Liver (tissue), 9 donors: ENCODE results near the gene ZIM2. TPM values are rescaled to one million over a fixed set of nuclear protein-coding genes. Genes with fewer than 3 reads are reported as not detected.

Source experiments
- DNase-seq: peaks from one replicate; pipeline ENCODE4 v3.0.0-alpha.2; 2017; ENCODE audit warnings: low spot score
- H3K27ac ChIP-seq, 2 donors: one replicate each; pipeline ENCODE4 v1.7.0; 2013; ENCODE audit warnings: inconsistent platforms in 2 of 2, low read length in 2 of 2, control low read depth in 1 of 2, low read depth in 1 of 2, mild to moderate bottlenecking in 1 of 2
- H3K27me3 ChIP-seq, 4 donors: one replicate each; pipeline versions ENCODE4 v1.6.1 to v1.7.0; 2013; ENCODE audit warnings: low read length in 3 of 4, inconsistent platforms in 1 of 4, mild to moderate bottlenecking in 1 of 4, moderate library complexity in 1 of 4; ENCODE audit not compliant: control insufficient read depth in 4 of 4, insufficient read depth in 4 of 4
- H3K36me3 ChIP-seq, 4 donors: one replicate each; pipeline versions ENCODE4 v1.6.1 to v1.7.0; 2013; ENCODE audit warnings: low read length in 3 of 4, mild to moderate bottlenecking in 3 of 4, low read depth in 1 of 4, moderate library complexity in 1 of 4; ENCODE audit not compliant: control insufficient read depth in 4 of 4, insufficient read depth in 3 of 4
- H3K4me1 ChIP-seq, 4 donors: one replicate each; pipeline versions ENCODE4 v1.6.1 to v1.7.0; 2013; ENCODE audit warnings: low read length in 3 of 4, mild to moderate bottlenecking in 3 of 4, moderate library complexity in 1 of 4; ENCODE audit not compliant: control insufficient read depth in 4 of 4, insufficient read depth in 4 of 4
- H3K4me3 ChIP-seq, 3 donors: one replicate each; pipeline versions ENCODE4 v1.6.1 to v1.7.0; 2013; ENCODE audit warnings: low read length in 3 of 3, control low read depth in 1 of 3, low read depth in 1 of 3, mild to moderate bottlenecking in 1 of 3
- H3K9ac ChIP-seq, 2 donors: one replicate each; pipeline ENCODE4 v1.7.0; 2013; ENCODE audit warnings: low read length in 2 of 2, mild to moderate bottlenecking in 2 of 2, moderate library complexity in 2 of 2, control low read depth in 1 of 2, low read depth in 1 of 2
- H3K9me3 ChIP-seq, 4 donors: one replicate each; pipeline versions ENCODE4 v1.6.1 to v1.7.0; 2013; ENCODE audit warnings: low read length in 3 of 4; ENCODE audit not compliant: control insufficient read depth in 4 of 4
- CTCF ChIP-seq: fragments of 150-350 bp; IDR thresholded peaks from 2 replicates; pipeline ENCODE4 v1.5.1; 2017; ENCODE audit warnings: improper control_type of control experiment, low read depth, low read length; ENCODE audit not compliant: missing input control
- EGR1 ChIP-seq, 2 donors: IDR thresholded peaks; 2 replicates each; pipeline ENCODE4 v1.6.1; 2016 to 2018; ENCODE audit warnings: antibody characterized with exemption in 2 of 2, low read depth in 2 of 2
- FOXA1 ChIP-seq: IDR thresholded peaks from 2 replicates; pipeline ENCODE4 v1.6.1; 2016; ENCODE audit warnings: antibody characterized with exemption
- FOXA2 ChIP-seq: IDR thresholded peaks from 2 replicates; pipeline ENCODE4 v1.6.1; 2016; ENCODE audit warnings: antibody characterized with exemption
- GABPA ChIP-seq, 2 donors: IDR thresholded peaks in 1 of 2; conservative IDR thresholded peaks in 1 of 2; 2 replicates each; pipeline ENCODE4 v1.6.1; 2016; ENCODE audit warnings: antibody characterized with exemption in 2 of 2, mild to moderate bottlenecking in 1 of 2, moderate library complexity in 1 of 2
- HNF4A ChIP-seq, 2 donors: conservative IDR thresholded peaks; 2 replicates each; pipeline ENCODE4 v1.6.1; 2016; ENCODE audit warnings: antibody characterized with exemption in 2 of 2, mild to moderate bottlenecking in 2 of 2
- HNF4G ChIP-seq: IDR thresholded peaks from 2 replicates; pipeline ENCODE4 v1.6.1; 2016; ENCODE audit warnings: antibody characterized with exemption
- JUND ChIP-seq, 2 donors: IDR thresholded peaks; 2 replicates each; pipeline ENCODE4 v1.6.1; 2016; ENCODE audit warnings: antibody characterized with exemption in 2 of 2
- MAX ChIP-seq: IDR thresholded peaks from 2 replicates; pipeline ENCODE4 v1.6.1; 2016; ENCODE audit warnings: antibody characterized with exemption
- NR2F2 ChIP-seq: IDR thresholded peaks from 2 replicates; pipeline ENCODE4 v1.6.1; 2016; ENCODE audit warnings: antibody characterized with exemption
- RAD21 ChIP-seq, 2 donors: IDR thresholded peaks; 2 replicates each; pipeline ENCODE4 v1.6.1; 2016; ENCODE audit warnings: antibody characterized with exemption in 2 of 2, mild to moderate bottlenecking in 2 of 2
- REST ChIP-seq: IDR thresholded peaks from 2 replicates; pipeline ENCODE4 v1.6.1; 2016; ENCODE audit warnings: antibody characterized with exemption, mild to moderate bottlenecking
- RXRA ChIP-seq, 2 donors: IDR thresholded peaks; 2 replicates each; pipeline ENCODE4 v1.6.1; 2017 to 2018; ENCODE audit warnings: antibody characterized with exemption in 2 of 2, mild to moderate bottlenecking in 1 of 2
- SP1 ChIP-seq: IDR thresholded peaks from 2 replicates; pipeline ENCODE4 v1.6.1; 2018; ENCODE audit warnings: antibody characterized with exemption, mild to moderate bottlenecking
- TAF1 ChIP-seq: conservative IDR thresholded peaks from 2 replicates; pipeline ENCODE4 v1.6.1; 2016; ENCODE audit warnings: antibody characterized with exemption, mild to moderate bottlenecking
- YY1 ChIP-seq: IDR thresholded peaks from 2 replicates; pipeline ENCODE4 v1.6.1; 2016; ENCODE audit warnings: antibody characterized with exemption, mild to moderate bottlenecking
- polyA plus RNA-seq, 2 donors: library from polyadenylated mRNA; stranded (reverse) in 1 of 2; unstranded in 1 of 2; fragments of 200-250 nt in 1 of 2; fragments of >200 nt in 1 of 2; fragmentation: Nextera tagmentation in 1 of 2; extraction: Ambion mirVana in 1 of 2; gene quantifications; one replicate each; pipeline versions ENCODE4 v1.2.1 to v1.2.3, GENCODE V29; 2013 to 2015
- total RNA-seq, 2 donors: library from RNA; depleted of rRNA; stranded (reverse); fragments of >200 nt; gene quantifications; one replicate each; pipeline ENCODE4 v1.2.3, GENCODE V29; 2014
- TF ChIP-seq, protein P1 (sequence below): IDR thresholded peaks from 2 replicates; pipeline ENCODE4 v1.6.1; 2016; ENCODE audit warnings: antibody characterized with exemption
- TF ChIP-seq, protein P2 (sequence below): IDR thresholded peaks from 2 replicates; pipeline ENCODE4 v1.6.1; 2016; ENCODE audit warnings: antibody characterized with exemption
- donor health status: healthy.
- donor health status: healthy.
- donor health status: healthy.
- donor health status: healthy.
- donor health status: healthy.

The ZIM2 gene
- total and polyA plus RNA-seq, 4 donors = 0.03 to 3.2 (median 0.33) TPM; not detected in 1

GRCh38 chr19:56835401-56835800, 5.1 kb downstream of the ZIM2 start:
- no peak for DNase-seq
- Histone ChIP-seq H3K4me1 (peaks cover 0 to 18% (median 4%) of the 10 kb centered on the region in 4 donors), H3K27ac (no peak overlapping the region), H3K9me3 (peaks cover 0 to 6% (median under 1%) of the 10 kb centered on the region in 4 donors), H3K27me3 (no peaks in the 10 kb centered on the region), H3K4me3 (no peak overlapping the region), H3K36me3 (peaks cover 0 to 2% (median 0%) of the 10 kb centered on the region in 4 donors), H3K9ac (no peak overlapping the region)
- no peak for TF ChIP-seq FOXA2
- TF ChIP-seq FOXA1 = no peak
- no peak for TF ChIP-seq REST
- no peak for TF ChIP-seq GABPA (IDR thresholded peaks at IDR 0.05 in 1 of 2, conservative IDR thresholded peaks at IDR 0.05 in 1 of 2)
- TF ChIP-seq HNF4G = no peak
- no peak for TF ChIP-seq MAX
- TF ChIP-seq TAF1 = no peak
- no peak for TF ChIP-seq RAD21 (IDR thresholded peaks at IDR 0.05)
- TF ChIP-seq HNF4A (conservative IDR thresholded peaks at IDR 0.05) = no peak
- no peak for TF ChIP-seq YY1
- no peak for TF ChIP-seq JUND (IDR thresholded peaks at IDR 0.05)
- TF ChIP-seq, protein P1, sequence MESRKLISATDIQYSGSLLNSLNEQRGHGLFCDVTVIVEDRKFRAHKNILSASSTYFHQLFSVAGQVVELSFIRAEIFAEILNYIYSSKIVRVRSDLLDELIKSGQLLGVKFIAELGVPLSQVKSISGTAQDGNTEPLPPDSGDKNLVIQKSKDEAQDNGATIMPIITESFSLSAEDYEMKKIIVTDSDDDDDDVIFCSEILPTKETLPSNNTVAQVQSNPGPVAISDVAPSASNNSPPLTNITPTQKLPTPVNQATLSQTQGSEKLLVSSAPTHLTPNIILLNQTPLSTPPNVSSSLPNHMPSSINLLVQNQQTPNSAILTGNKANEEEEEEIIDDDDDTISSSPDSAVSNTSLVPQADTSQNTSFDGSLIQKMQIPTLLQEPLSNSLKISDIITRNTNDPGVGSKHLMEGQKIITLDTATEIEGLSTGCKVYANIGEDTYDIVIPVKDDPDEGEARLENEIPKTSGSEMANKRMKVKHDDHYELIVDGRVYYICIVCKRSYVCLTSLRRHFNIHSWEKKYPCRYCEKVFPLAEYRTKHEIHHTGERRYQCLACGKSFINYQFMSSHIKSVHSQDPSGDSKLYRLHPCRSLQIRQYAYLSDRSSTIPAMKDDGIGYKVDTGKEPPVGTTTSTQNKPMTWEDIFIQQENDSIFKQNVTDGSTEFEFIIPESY = no peak
- TF ChIP-seq, protein P2, sequence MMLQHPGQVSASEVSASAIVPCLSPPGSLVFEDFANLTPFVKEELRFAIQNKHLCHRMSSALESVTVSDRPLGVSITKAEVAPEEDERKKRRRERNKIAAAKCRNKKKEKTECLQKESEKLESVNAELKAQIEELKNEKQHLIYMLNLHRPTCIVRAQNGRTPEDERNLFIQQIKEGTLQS = no peak
- TF ChIP-seq EGR1 (IDR thresholded peaks at IDR 0.05; ENCODE audit: low read depth in 2 of 2) = no peak
- TF ChIP-seq SP1 = no peak
- no peak for TF ChIP-seq NR2F2
- no peak for TF ChIP-seq CTCF
- no peak for TF ChIP-seq RXRA (IDR thresholded peaks at IDR 0.05)
